ENCODE results near the gene ANKRD34C.
A peak's percentile ranks its signal among the peaks of the same experiment; 100 is the strongest.

ANKRD34C gene

DNA sequence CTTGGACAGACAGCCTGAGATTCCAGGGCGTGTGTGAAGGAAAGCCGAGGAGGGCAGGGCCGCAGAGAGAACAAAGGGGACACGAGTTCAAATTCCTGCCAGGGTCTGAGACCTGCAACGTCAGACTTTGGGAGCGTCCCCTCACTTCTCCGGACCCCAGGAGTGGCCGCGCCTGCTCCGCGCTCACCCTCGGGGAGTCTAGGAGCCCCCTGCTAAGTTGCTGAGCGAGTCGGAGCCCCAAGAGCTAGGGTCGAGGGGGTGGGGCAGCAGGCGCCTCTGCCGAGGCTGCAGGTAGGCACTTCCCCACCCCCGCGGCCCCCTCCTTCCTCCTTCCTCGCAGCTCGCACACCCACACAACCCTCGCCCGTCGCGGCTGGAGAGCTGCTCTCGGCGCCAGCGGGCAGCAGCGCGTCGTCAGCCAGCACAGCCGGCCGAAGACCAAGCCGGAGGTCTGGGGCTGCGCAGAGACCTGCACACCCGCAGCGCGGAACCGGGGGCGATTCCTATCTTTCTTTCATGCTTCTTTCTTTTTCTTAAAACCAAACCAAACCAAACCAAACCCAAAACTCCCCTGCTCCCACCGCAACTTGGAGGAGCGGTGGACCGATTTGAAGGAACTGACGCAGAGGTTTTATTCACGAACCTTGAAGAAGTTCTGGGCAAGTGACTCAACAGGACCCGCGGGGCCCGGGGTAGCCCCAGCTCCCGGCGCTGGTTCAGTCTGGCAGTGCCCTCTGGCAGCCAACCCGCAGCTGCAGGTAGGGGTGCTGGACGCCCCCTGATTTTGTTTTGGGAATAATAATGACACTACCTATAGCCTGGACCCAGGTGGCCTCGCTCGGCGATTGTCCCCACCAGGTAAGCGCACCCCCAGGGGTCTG is at the start of gene ANKRD34C:
ANKRD34C (plus strand) TSS at position 352 of the 881 bp plus-strand sequence. CDS start 10,563 bp downstream, outside the sequence.
- no peak for DNase-seq

DNA sequence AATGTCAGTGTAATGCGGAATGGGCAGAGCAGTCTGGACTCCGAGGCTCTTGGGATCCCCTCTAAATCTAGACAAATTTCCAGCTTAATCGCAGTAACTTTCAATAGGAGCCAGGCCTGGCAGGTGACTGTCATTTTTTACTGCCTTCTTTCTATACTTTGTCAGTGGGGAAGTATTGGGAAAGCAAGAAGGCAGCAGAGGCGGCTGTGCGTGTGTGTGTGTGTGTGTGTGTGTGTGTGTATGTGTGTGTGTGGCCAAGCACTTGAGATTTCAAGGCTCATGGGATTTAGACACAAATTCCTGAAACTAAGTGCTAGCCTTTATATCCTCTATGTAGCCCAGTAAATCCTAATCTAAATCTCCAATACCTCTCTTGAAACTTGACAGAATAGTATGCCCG is 49.3 kb upstream of the ANKRD34C start:
- no peak for DNase-seq

DNA sequence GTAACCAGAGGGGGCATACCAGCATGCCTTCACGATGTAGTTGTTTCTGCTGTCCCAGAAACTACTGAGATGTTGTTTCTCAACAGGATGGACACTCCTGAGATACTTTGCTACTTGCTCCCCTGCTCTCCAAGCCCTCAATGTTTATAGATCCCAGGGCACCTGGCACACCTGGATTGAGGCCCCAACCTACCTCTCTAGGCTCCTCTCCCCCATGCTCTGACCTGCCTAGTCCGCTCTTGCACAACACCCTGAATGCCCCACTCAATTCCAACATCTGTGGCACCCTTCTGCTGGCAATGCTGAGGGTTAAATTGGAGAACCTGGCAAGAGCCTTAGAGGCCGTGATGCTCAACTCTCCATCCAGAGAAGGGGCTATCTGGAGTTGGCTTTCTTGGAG is 42.5 kb upstream of the ANKRD34C start:
- DNase-seq = no peak

DNA sequence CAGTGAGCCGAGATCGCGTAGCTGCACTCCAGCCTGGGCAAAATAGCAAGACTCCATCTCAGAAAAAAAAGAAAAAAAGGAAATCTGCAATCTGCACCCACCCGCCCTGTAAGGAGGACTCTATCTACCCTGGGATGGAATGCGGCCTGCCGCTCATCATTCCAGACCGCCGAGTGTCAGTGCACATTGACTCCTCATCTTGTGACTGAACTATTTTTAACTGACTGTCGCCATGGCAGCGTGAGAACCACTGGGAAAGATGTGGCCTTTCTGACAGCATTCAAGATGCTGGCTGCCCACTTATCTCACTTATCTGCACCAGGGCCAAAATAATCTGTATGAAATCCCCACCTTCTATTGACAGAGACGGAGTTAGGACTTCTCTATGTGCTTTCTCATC is 38.8 kb upstream of the ANKRD34C start:
- DNase-seq = no peak

DNA sequence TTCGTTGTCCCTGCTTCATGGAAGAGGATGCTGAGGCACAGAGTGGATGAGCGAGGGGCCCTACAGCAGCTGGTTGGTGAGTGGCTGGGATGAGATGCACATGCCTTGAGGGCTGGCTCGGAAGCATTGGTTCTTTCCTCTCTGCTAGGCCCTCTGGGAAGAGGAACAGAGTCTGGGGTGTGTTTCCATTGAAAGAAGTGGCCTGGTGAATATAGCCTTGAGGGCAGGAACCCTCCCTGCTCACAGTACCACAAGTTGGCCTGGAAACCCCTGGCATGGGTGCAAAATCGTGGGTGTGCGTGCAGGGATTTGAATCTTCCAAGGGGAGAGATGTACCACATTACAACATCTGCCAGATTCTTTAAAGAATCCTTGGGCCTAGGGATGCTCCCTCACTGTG is 37.6 kb upstream of the ANKRD34C start:
- no peak for DNase-seq

DNA sequence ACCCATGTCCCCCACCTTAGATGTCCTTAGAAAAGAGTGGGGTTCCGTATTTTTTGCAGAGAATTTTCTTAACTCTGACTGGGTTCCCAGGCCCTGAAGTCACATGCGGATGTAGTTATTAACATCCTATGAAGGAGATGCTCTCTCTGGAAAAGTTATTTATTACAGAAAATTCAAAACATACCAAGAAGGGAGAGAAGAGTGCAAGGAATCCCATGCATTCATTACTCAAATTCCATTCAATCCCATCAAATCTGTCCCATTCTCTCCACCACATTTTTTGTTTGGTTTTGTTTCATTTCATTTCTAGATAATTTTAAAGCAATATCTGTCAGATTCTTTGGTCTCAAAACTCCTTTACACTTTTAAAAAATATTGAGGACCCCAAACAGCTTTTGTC is 34.3 kb upstream of the ANKRD34C start:
- DNase-seq = no peak

DNA sequence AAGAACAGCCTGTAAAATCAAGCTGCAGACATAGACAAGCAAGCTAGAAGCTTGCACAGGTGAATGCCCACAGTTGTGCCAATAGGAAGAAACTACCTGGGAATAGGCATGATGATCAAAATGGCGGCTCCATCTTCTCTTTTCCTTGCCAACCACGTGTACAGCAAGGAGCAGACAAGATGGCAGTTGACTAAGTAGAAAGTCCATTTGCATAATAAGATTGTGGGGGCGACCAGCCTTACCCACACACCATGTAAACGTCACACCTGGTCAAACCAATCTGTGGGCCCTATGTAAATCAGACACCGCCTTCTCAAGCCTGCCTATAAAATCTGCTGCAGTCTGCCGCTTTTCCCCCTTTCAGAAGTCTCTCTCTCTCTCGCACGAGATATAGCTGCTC is 25.1 kb upstream of the ANKRD34C start:
- no peak for DNase-seq

DNA sequence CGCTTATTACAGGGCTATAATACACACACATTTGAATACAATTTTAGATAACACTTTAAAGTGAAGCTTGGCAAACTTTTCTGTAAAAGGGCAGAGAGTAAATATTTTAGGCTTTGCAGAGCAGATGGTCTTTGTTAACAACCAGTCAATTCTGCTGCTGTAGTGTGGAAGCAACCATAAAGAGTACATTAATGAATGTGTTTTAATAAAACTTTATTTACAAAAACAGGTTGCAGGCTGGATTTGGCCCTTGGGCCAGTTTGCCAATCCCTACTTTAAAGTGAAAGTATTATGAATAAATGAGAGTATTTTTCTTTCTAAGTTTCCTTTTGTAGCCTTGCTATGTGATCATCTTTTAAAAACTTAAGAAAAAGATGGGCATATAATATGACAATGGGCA is 20.7 kb upstream of the ANKRD34C start:
- DNase-seq = no peak

DNA sequence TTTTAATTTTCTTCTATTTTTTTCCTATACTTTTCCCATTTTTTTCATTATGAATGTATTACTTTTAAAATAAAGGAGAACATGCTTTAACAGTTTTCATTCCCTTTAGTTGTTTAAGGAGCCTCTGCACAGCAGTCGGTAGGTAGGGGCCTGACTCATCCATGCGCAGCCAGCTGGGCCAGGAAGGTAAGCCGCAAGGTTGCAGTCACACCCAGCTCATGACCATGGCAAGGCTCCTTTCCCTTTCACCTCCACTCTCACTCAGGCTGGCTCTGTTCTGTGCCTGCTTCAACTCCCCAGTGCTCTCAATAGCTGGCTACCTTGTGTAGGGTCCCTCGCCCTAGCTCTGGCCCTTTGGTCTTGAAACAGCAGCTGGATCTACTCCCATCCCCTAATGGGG is 17.4 kb upstream of the ANKRD34C start:
- no peak for DNase-seq

DNA sequence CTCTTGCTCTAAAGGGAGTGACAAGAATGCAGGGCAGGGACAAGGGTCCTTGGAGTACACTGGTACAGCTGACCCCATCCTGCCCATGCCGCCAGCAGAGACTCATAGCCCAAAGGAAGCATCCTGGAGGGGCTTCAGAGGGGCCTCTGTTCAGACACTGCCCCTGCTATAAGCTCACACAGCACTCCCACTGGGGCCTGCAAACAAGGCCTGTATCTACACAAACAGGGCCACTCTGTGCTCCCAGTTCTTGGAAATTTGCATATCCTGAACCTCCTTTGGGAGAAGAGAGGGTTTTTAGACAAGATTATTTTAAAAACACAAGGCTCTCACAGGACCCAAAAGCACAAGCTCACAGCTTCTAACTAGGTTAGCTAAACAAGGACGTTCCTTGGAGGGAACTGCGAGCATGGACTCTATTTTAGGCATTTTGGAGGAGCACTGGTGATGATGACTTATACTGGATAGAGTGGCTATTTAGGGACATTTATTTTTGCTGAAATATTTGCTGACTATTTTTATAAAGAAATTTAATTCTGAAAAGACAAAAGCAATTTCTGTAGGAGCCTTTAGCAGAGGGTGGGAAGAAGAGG is 16.4 kb upstream of the ANKRD34C start:
- DNase-seq = no peak

DNA sequence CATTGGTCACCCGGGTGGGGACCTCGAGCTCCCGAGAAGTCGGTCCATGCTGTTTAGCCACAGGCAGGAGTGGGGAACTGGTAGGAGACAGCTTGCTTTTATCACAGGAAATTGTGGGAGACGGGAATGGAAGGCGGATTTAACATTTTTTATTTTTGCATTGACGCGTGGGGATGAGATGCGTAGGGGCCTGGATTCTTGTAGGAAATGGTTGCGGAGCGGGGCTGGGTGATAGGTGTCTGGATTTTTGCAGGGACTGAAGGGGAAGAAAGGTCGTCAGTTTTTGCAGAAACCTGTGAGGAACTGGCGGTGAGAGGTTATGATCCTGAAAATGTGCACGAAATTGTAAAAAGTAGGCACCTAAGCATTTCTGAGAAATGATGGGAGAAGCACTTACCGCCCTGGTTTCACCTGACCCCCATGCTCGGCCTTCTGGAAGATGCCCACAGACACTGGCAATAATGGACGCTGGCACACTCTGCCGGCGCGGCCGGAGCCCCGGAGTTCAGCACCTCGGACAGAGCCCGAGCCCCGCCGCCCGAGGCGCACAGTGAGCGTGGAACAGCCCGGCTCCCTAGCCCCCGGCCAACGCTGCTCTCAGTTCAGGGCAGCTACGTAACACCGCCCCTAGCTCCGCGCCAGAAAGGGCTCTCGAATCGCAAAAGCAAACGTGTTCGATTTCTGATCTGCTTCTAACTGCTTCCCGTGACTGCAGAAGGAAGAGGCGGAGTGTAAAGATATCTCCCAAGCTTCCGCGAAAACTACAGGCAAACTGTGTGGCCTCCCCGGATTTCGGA is 928 bp downstream of the ANKRD34C start:
- peak; percentile 18 for DNase-seq

DNA sequence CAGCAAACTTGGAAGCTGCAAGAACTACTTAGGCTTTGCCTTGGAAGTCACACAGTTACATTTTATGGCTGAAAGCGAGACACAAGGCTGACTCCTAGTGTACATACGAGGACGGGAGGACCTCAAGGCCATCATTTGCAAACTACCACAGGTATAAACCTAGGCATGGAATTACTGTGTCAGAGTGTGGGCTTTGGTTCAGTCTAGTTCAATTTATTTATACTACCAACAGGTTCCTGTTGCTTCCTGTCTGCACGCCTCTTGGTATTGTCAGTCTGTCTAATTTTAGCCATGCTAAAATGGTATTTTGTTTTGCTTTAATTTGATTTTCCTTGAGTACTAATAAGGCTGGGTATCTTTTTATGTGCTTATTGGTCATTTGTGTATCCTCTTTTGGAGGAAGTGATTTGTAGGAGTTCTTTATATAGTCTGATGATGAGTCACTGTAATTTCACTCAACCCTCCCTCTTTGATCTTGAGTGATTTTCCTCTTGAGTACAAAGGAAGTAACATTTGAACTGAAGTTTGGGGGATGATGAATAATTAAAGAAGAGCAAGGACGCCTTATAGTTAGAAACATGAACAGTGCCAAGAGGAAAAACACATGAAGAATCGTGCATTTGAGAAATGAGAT is 8.2 kb downstream of the ANKRD34C start:
- no peak for DNase-seq

DNA sequence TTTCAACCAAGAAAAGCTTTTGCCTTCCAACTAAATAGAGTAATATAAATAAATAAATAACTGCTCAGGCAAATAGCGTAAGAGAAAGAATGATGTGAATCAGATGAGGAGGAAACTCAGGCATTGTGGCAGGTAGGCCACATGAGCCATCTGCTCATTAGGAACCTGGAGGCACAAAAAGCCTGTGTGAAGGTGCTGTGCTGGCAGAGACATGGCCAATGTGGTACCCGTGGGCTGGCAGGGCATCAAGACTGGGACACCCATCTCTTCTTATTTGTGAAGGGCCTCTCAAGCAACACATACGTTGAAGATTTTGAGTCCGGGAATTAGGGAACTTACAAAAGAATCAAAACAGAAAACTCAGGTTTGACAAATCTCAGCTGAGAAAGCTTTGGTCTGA is 9.5 kb downstream of the ANKRD34C start:
- no peak for DNase-seq

DNA sequence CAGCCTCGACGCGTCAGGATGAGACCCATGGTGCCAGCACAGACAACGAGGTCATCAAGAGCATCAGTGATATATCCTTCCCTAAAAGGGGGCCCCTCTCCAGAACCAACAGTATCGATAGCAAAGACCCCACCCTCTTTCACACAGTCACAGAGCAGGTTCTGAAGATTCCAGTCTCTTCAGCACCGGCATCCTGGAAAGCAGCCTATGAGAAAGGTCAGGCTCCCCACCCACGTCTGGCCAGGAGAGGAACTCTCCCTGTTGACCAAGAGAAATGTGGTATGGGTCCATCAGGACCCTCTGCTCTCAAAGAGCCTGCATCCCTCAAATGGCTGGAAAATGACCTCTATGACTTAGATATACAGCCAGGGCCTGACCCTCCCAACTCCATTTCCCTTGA is 11.6 kb downstream of the ANKRD34C start:
- no peak for DNase-seq

DNA sequence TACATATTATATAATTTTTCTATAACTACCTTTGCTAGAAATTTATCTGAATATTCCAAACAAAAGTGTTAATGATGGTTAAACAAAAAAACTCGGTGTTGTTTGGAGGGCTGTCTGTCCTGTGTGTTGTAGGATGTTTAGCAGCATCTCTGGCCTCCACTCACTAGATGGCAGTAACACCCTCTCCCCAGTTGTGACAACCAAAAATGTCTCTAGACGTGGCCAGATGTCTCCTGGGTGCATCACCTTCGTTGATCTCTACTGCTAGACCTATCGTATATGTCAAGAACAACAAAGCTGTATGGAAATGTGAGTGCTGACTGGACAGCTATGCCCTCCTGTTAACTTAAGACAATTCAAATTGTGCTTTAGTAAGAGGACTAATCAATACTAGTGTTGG is 14.1 kb downstream of the ANKRD34C start:
- no peak for DNase-seq

DNA sequence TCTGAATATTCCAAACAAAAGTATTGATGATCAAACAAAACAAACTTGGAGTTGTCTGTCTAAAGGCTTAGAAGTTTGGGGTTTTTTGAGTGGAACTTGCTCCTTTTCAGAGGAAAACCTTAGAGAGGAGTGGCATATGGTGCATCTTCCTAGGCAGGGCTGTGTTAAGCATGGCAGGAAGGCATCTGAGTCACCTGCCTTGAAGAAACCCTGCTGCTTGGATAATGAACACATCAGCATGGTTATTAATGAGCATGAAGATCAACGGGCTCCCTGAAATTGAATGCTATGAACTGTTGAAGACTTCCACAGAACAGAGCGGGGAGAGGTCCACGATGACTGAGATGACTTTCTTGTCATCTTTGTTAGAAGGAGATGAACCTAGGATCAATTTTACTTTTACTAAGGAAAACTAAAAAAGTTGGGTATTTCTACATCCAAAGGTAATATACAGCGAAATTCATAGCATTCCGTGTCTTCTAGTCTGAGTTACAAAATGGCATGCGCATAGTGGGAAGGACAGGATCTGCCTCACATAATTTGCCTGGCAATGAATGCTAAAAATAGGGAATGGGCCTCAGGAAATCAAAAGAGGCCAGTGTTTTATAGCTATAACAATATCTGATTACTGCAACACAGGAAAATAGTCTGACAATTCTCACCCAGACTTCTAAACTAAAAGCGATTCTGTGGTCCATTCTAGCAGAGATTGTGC is 16.8 kb downstream of the ANKRD34C start:
- DNase-seq = no peak

DNA sequence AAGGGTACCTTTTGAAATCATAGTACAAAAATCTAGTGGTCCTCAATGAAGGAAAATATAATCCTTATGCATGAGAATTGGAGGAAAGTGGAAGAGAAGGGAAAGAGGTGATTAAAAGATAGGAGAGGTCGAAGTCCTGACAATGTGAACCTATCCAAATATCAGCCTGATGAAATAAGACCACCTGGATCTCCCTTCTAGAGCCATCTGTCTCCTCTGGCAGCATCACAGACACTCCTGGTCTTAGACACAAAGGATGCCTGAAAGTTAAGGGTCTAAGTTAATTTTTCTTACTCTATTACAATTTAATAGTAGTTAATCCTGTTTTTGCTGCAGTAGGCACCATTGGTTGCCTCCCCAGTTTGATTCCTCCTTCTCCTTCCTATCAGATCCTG is 17.3 kb downstream of the ANKRD34C start:
- no peak for DNase-seq

DNA sequence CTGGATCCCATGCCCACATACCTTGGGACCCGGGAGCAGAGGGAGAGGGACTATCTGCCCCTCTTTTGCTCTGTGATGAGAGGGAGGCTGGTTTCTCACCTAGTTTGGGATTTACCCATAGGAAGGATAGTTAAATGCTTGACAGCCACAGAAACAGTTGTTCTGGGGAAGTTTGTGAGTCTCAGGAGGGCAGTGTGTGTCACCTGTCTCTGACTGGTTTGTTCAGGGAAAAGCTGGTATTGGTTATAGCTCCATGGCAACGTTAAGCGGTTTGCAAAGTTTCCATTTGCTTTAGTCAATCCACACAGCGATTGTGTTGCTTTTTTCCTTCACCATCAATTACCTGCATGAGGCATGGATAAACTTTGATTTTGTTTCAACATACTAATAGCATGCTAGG is 24.7 kb downstream of the ANKRD34C start:
- DNase-seq = no peak

DNA sequence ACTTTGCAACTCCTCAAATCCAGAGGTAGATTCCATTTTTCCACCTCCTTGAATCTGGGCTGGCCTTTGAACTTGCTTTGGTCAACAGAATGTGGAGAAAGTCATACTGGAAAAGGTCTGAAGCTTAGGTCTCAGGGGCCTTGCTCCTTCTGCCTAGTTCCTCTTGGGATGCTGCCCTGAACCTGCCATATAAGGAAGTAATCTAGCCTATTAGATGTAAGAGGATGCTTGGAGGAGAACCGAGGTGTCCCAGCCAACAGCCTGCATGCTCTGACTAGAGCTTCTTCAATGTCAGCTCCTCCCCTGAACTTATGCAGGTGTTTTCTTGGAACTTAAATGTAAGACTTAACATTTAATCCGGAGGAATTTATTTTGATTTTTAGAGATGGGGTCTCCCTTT is 26.4 kb downstream of the ANKRD34C start:
- no peak for DNase-seq

DNA sequence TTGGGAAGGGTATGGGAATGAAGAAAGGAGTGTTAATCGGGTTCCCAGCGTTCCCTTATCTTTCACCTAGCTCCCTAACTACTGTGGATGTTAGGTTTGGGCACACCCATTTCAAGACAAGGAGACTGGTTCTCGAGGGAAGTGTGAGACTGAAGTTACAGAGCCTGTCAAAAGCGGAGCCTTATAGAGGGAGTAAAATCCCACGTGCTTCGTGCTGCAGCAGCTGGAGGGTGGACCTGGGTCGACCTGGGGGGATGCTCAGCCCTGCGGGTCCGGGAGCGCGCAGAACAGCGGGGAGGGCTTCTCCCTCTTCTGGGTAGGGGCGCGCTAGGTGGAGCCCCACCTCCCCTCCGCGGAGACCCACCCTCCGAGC is 28.1 kb downstream of the ANKRD34C start:
- no peak for DNase-seq

DNA sequence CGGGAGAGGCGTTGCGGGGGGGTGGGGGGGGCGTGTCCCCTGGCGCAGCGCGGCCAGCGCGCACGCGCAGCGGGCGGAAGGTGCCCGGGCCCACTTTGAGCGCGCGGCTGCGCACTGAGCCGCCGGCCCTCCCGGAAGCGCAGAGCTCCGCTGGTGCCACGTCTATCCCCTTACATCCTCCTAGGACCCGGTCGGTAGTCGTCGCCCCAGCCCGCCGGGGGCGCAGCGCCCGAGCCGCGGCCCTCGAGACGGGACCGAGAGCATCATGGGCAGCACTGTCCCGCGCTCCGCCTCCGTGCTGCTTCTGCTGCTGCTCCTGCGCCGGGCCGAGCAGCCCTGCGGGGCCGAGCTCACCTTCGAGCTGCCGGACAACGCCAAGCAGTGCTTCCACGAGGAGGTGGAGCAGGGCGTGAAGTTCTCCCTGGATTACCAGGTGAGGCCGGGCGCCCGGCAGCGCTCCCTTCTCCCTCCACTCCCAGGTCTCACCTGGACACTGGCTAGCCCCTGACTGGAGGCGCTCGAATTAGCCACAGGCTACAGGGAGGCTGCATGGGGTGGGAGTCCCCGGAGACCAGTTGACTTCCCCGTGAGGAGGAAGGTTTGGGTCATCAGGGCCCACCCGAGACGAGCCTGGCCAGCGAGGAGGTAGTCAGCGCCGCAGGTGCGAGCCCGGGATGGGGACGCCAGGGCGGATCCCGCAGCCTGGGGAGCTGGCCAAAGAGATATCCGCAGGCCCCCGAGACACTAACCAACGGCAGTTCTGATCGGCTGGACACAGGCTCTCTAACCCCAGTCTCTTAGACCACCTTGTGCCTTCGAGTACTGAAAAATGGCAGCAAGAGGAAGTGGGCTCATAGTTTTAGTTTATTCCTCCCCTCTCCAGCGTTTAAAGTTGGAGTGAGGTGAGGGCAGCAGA is 28.7 kb downstream of the ANKRD34C start, which contains the start of gene TMED3:
TMED3 (plus strand) TSS at position 128 of the 916 bp plus-strand sequence; CDS start at position 266, 138 bp downstream.
- DNase-seq = peak; percentile 85

Measured in stimulated activated CD4-positive, alpha-beta T cell treated with anti-CD3 and anti-CD28 coated beads, Interleukin-4, amount 100 ng/mL, for 24 hours (primary cell).